EH (cell line): ENCODE data around the gene UBXN7.
"Not testable (repeated sequence)": the region's sequence is repeated elsewhere in the genome, so short reads cannot be mapped to it uniquely, and the experiment has no call there.

Experiments used
- DNase-seq: peaks from one replicate; pipeline ENCODE4 v3.0.0-alpha.2; 2015; ENCODE audit warnings: low read depth

UBXN7 gene

DNA sequence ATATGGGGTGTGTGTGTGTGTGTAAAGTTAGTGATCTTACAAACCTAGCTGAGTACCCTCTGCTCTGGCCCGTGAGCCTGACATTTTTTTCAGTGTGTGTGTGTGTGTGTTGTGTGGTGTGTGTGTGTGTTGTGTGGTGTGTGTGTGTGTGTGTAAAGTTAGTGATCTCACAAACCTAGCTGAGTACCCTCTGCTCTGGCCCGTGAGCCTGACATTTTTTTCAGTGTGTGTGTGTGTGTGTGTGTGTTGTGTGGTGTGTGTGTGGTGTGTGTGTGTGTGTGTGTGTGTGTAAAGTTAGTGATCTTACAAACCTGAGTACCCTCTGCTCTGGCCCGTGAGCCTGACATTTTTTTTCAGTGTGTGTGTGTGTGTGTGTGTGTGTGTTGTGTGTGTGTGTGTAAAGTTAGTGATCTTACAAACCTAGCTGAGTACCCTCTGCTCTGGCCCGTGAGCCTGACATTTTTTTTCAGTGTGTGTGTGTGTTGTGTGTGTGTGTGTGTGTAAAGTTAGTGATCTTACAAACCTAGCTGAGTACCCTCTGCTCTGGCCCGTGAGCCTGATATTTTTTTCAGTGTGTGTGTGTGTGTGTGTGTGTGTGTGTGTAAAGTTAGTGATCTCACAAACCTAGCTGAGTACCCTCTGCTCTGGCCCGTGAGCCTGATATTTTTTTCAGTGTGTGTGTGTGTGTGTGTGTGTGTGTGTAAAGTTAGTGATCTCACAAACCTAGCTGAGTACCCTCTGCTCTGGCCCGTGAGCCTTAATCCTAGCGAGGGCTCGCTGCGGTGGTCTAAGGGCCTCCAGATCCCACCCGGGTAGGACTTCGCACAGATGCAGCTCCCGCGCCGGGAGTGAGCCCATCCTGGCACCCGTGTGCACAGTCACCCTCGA lies 115.2 kb downstream of the UBXN7 start:
- DNase-seq = not testable (repeated sequence)

GRCh38 chr3:196315821-196316220 lies 116.4 kb downstream of the UBXN7 start:
- DNase-seq = no peak

DNA sequence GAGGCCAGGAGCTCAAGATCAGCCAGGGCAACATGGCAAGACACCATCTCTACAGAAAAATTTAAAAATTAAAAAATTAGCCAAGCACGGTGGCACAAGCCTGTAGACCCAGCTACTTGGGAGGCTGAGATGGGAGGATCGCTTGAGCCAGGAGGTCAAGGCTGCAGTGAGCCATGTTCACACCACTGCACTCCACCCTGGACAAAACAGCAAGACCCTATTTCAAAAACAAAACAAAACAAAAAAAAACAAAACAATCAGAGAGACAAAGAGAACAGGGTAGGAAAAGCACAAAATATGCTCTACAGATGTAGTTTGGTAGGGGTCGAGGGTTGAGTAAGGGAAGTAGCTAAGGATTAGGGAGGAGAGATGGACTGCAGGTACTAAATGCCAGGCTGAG lies 117.6 kb downstream of the UBXN7 start:
- DNase-seq = no peak

DNA sequence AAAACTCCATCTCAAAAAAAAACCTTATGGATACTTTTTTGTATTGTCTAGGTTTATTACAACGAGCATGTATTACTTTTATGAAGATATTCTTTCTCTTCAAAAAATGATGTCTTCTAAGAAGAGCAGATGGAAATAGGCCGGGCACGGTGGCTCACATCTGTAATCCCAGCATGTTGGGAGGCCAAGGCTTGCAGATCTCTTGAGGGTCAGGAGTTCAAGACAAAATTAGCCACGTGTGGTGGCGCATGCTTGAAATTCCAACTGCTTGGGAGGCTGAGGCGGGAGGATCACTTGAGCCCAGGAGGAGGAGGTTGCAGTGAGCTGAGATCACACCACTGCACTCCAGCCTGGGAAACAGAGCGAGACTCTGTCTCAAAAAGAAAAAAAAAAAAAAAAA lies 118.1 kb downstream of the UBXN7 start:
- DNase-seq = peak; percentile 13

DNA sequence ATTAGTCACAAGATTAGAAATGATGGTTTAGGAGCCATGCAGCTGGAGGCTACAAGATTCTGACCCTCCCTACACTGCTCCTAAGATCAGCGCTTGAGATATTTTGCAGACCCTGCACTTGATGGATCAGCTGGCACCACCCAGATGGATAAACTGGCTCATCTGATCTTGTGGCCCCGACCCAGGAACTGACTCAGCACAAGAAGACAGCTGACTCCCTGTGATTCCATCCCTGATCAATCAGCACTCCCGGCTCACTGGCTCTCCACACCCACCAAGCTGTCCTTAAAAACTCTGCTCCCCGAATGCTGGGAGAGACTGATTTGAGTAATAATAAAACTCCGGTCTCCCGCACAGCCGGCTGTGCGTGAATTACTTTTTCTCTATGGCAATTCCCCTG lies 129.3 kb downstream of the UBXN7 start:
- DNase-seq = not testable (repeated sequence)

DNA sequence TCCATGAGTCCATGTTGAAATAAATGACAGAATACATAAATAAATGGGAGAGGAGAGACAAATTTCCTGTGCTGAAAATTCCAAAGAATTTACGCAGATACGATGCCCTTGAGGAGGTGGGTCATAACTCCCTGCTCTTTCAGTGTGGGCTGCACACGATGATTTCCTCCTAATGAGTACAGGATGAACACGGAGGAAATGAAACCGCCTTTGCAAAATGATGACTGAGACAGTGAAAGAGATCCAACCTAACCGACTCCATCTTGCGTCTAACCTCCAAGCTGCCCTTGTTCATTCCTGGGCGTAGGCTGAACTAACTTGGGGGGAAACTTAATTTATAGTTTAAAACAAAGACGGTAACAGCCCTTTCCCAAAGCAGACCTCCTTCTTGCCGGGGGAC lies 129.7 kb downstream of the UBXN7 start:
- DNase-seq = not testable (repeated sequence)

DNA sequence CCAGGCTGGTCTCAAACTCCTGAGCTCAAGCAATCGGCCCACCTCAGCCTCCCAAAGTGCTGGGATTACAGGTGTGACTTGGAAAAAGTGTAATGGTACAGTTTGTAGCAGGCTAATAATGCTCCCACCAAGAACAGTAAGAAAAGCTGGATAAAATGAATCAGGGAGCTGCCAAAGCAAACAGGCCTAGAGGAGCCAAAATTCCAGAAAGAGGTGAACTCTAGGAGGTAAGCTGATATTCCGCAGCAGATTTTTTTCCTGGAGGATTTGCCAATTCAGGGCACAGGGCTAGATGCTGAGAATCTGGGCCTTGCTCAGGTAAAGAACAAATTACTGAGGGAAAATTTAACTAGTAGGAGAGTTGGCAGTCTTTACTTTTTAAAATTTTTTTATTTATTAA lies 133.7 kb downstream of the UBXN7 start:
- no peak for DNase-seq
